Testis (tissue), 3 donors: ENCODE results near the gene CUX1. TPM values are rescaled to one million over a fixed set of nuclear protein-coding genes. Genes with fewer than 3 reads are reported as not detected.

Source experiments
- DNase-seq: peaks from one replicate; pipeline ENCODE4 v3.0.0-alpha.2; 2019
- H3K27ac ChIP-seq, 2 donors: fragments of 200-600 bp; sonication (generic); one replicate each; pipeline ENCODE4 v1.5.1; 2019
- H3K27me3 ChIP-seq: fragments of 200-600 bp; sonication (generic); one replicate; pipeline ENCODE4 v1.5.1; 2019
- H3K36me3 ChIP-seq: fragments of 200-600 bp; sonication (generic); one replicate; pipeline ENCODE4 v1.5.1; 2017; ENCODE audit warnings: low read depth; ENCODE audit errors: missing control alignments
- H3K4me1 ChIP-seq: fragments of 200-600 bp; sonication (generic); one replicate; pipeline ENCODE4 v1.5.1; 2019
- H3K4me3 ChIP-seq, 2 donors: fragments of 200-600 bp; sonication (generic); one replicate each; pipeline ENCODE4 v1.5.1; 2017 to 2019
- H3K9me3 ChIP-seq: fragments of 200-600 bp; sonication (generic); one replicate; pipeline ENCODE4 v1.5.1; 2017
- POLR2A ChIP-seq: fragments of 450-650 bp; IDR thresholded peaks from one replicate; pipeline ENCODE4 v1.6.1; 2017; ENCODE audit warnings: antibody characterized with exemption, mild to moderate bottlenecking, moderate library complexity
- WGBS, 2 donors: methylation state at CpG; one replicate each; pipeline ENCODE4 v1.1.5; 2018; 5-methylcytosine and 5-hydroxymethylcytosine counted together
- intact Hi-C: fragments of 100-400 bp; cut with DNase I; formaldehyde crosslinking; loops from one replicate; pipeline ENCODE4 v1.15.1; 2023; ENCODE audit warnings: low total_unique reads
- polyA plus RNA-seq: library from polyadenylated mRNA; stranded (reverse); fragments of 350-450 nt; fragmentation: Illumina TruSeq; extraction: RNeasy Lipid Tissue Mini Kit (QIAGEN cat#74804); gene quantifications from one replicate; pipeline ENCODE4 v1.2.3, GENCODE V29; 2014; ENCODE audit warnings: low read depth, low replicate concordance; ENCODE audit not compliant: insufficient read depth
- total RNA-seq, 2 donors: library from RNA; depleted of rRNA; stranded (reverse); fragments of >200 nt; gene quantifications; one replicate each; pipeline ENCODE4 v1.2.3, GENCODE V29; 2016
- TF ChIP-seq, protein P1 (sequence below), 3 experiments: fragments of 450-650 bp in 2 of 3; fragments of 200-600 bp in 1 of 3; sonication (generic) in 1 of 3; IDR thresholded peaks; one replicate each; pipeline ENCODE4 v1.5.1; 2016 to 2019; ENCODE audit warnings: antibody characterized with exemption in 3 of 3, mild to moderate bottlenecking in 2 of 3, moderate library complexity in 1 of 3

CUX1 gene
- total and polyA plus RNA-seq, 3 donors from 2014 or later: 30.8 to 46.3 (median 43.1) TPM

DNA sequence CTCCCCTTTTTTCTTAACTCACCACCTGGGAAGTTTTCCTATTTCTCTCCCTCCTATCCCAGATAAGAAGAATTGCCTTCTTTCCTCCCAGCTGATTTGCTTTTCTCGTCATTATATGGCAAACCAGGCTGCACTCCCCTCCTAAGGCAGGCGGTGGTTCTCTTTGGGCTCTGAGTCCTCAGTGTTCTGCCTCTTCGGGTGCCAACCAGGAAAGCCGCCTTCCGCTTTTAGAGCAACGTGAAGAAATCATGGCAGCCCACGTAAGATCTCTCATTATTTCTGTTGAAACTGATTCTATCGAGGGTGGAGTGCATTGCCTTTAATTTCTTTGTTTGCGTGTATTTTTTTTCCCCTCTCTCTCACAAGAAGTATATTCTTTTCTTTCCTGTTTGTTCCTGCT is 141.9 kb downstream of the CUX1 start:
- no peak for DNase-seq
- H3K4me1 ChIP-seq: no peaks in the 10 kb centered on the region
- no peaks in the 10 kb centered on the region for H3K36me3 ChIP-seq
- no peaks in the 10 kb centered on the region for H3K9me3 ChIP-seq
- no peaks in the 10 kb centered on the region for H3K27me3 ChIP-seq
- 68% methylated on average over 9 of the region's 9 CpGs for WGBS, 2 donors
- TF ChIP-seq, protein P1, sequence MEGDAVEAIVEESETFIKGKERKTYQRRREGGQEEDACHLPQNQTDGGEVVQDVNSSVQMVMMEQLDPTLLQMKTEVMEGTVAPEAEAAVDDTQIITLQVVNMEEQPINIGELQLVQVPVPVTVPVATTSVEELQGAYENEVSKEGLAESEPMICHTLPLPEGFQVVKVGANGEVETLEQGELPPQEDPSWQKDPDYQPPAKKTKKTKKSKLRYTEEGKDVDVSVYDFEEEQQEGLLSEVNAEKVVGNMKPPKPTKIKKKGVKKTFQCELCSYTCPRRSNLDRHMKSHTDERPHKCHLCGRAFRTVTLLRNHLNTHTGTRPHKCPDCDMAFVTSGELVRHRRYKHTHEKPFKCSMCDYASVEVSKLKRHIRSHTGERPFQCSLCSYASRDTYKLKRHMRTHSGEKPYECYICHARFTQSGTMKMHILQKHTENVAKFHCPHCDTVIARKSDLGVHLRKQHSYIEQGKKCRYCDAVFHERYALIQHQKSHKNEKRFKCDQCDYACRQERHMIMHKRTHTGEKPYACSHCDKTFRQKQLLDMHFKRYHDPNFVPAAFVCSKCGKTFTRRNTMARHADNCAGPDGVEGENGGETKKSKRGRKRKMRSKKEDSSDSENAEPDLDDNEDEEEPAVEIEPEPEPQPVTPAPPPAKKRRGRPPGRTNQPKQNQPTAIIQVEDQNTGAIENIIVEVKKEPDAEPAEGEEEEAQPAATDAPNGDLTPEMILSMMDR (IDR thresholded peaks at IDR 0.05): no peak
- TF ChIP-seq POLR2A: no peak
- intact Hi-C loops: no loop called here
- no peak overlapping the region for H3K27ac ChIP-seq
- H3K4me3 ChIP-seq: no peak overlapping the region

- H3K9me3 ChIP-seq: no peaks in the 10 kb centered on the region
- no peak overlapping the region for H3K4me3 ChIP-seq
- intact Hi-C loops: no loop called here
- 70 to 86% methylated on average over 17 of the region's 17 CpGs for WGBS, 2 donors
- DNase-seq: no peak
- no peaks in the 10 kb centered on the region for H3K36me3 ChIP-seq
- TF ChIP-seq, protein P1 (IDR thresholded peaks at IDR 0.05): no peak
- TF ChIP-seq POLR2A: no peak
- no peak overlapping the region for H3K27ac ChIP-seq
- H3K4me1 ChIP-seq: no peaks in the 10 kb centered on the region
- H3K27me3 ChIP-seq: no peaks in the 10 kb centered on the region
Measured at GRCh38 chr7:101959829-101960228, 142.4 kb downstream of the CUX1 start.

DNA sequence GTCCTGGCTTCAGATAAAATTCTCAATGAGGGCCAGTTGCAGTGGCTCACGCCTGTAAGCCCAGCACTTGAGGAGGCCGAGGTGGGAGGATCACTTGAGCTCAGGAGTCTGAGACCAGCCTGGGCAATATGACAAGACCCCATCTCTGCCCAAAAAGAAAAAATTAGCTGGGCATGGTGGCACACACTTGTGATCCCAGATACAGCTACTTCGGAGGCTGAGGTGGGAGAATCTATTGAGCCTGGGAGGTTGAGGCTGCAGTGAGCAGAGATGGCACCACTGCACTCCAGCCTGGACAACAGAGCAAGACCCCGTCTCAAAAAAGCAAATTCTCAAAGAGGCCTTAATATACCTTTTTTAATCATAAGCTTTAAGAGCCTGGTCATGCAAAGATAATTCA is 142.9 kb downstream of the CUX1 start:
- TF ChIP-seq POLR2A: no peak
- TF ChIP-seq, protein P1 (IDR thresholded peaks at IDR 0.05): no peak
- Histone ChIP-seq H3K4me1 (no peaks in the 10 kb centered on the region), H3K27me3 (no peaks in the 10 kb centered on the region), H3K4me3 (no peak overlapping the region), H3K36me3 (no peaks in the 10 kb centered on the region), H3K9me3 (no peaks in the 10 kb centered on the region), H3K27ac (no peak overlapping the region)
- 86 to 88% methylated on average over 4 of the region's 4 CpGs for WGBS, 2 donors
- DNase-seq: no peak
- intact Hi-C loops: no loop called here

DNA sequence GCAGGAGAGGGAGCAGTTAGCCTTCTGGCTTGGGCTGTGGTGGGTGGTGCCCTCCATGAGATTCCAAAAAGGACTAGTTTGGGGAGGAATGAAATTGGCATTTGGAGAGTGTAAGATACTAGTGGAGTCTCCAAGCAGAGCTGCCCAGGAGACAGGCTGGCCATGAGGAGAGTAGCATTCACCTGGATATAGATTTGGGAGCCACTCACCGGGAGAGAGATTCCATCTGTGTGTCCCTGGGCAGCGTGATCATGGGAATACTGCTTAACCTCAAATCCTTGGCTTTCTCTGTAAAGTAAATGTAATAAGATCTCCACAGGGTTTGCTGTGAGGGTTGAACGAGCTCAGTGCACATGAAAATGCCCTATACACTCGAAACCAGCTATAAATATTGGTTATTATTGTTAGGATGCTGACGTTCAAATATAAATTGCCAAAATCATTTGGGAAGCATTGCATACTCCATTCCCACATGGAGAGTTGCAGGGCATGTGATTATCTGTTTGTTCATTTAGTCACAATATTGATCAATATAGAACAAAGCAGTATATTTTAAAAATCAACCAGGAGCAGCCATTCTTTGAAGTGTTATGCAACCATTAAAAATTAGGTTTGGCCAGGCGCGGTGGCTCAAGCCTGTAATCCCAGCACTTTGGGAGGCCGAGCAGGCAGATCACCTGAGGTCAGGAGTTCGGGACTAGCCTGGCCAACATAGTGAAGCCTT is 143.7 kb downstream of the CUX1 start:
- intact Hi-C loops: no loop called here
- TF ChIP-seq POLR2A: no peak
- TF ChIP-seq, protein P1 (IDR thresholded peaks at IDR 0.05): no peak
- H3K36me3 ChIP-seq: no peaks in the 10 kb centered on the region
- 81 to 82% methylated on average over 9 of the region's 9 CpGs for WGBS, 2 donors
- no peaks in the 10 kb centered on the region for H3K27me3 ChIP-seq
- no peak for DNase-seq
- H3K4me1 ChIP-seq: no peaks in the 10 kb centered on the region
- no peak overlapping the region for H3K4me3 ChIP-seq
- H3K9me3 ChIP-seq: no peaks in the 10 kb centered on the region
- no peak overlapping the region for H3K27ac ChIP-seq

DNA sequence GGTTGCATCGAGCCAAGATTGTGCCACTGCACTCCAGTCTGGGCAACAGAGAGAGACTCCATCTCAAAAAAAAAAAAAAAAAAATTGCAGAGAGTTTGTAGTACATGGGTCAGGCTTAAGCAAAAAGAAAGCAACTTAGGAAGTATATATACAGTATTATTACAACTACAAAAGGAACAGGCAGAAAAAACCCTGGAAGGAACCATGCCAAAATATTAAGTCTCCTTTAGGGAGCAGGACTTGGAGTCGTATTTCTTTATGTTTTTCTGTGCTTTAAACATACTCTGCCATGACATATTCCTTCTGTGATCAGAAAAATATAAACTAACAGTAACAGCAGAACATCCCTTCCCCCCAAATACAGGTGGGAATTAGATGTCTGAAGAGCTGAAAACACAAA is 144.4 kb downstream of the CUX1 start:
- Histone ChIP-seq H3K27ac (no peak overlapping the region), H3K27me3 (no peaks in the 10 kb centered on the region), H3K4me1 (no peaks in the 10 kb centered on the region), H3K4me3 (no peak overlapping the region), H3K9me3 (no peaks in the 10 kb centered on the region), H3K36me3 (no peaks in the 10 kb centered on the region)
- TF ChIP-seq, protein P1 (IDR thresholded peaks at IDR 0.05): no peak
- no peak for TF ChIP-seq POLR2A
- WGBS, 2 donors: 70 to 74% methylated on average over 2 of the region's 2 CpGs
- no peak for DNase-seq
- intact Hi-C loops: no loop called here
